GM18502 (cell line): ENCODE data around the gene GRM7.

ENCODE experiments used
- ATAC-seq: cut with Tn5 transposase; IDR thresholded peaks from one replicate; pipeline ENCODE4 v1.9.1; 2021; ENCODE audit warnings: mild to moderate bottlenecking; ENCODE audit not compliant: unreplicated experiment, poor library complexity

The GRM7 gene

DNA sequence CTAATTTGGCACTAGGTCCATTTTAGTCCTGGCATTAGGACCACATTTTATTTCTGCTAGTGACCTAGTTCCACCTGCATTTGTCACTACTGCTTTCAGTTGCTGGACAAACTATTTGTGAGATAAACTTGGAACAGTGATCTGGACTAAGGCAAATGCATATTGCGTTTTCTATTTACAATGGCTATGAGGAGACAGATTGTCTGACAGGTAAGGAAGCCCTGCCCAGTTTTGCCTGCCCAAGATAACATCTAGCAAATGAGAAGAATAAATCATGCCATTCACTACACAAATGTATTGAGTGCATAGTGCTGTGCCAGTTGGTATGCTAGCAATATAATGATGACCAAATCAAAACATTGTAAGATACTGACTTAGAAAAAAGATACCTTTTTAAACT, 245.7 kb downstream of the GRM7 start:
- ATAC-seq = no peak

DNA sequence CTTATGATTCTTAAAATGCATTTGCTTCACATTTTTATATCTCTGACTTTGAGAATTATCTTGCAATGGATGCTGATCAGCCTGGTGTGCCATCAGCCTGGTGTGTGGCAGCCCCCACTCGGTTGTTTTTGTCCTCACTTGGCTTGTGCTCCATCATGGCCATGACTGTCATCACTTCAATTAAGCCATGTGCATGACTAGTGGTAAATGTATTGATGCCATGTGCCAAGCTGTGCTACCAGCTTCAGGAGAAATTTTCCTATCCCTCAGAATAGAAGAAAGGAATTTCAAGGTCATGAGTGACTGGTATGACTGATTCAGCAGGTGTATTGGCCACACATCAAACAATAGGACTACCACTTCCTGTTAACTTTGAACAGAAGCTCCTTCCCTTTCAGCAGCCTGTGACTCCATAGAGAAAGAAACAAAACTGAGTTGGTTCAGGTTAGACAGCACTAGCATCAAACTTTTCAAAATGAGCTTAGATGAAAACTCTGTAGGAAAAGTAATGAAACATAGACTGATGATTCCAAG, 251.7 kb downstream of the GRM7 start:
- no peak for ATAC-seq

DNA sequence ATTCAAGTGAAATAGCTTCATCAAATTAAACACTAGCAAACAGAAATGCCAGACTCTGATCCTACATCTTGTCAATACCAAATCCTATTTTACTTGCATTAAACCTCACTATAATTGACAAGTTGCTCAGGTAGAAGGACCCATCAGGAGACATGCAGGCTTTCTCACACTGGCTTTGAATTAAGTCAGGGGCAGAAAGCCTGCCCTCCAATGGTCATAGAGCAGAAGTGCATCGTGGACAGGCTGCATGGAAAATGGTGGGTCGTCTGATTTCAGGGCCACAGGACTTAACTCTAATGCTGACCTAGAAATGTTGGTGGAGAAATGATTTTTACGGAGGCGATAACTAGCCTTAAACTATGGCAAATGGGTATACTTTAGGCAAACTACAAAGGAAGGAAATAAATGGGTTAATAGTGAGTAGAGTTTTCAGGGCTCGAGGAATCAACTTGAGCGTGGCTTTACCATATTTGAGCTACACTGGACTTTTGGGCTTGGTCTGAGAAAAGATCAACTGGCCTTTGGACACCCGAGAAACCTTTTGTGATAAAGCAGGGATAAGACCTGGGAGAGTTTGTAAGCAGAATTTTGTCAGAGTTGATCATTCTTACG, 283.9 kb downstream of the GRM7 start:
- peak; percentile 68 for ATAC-seq

DNA sequence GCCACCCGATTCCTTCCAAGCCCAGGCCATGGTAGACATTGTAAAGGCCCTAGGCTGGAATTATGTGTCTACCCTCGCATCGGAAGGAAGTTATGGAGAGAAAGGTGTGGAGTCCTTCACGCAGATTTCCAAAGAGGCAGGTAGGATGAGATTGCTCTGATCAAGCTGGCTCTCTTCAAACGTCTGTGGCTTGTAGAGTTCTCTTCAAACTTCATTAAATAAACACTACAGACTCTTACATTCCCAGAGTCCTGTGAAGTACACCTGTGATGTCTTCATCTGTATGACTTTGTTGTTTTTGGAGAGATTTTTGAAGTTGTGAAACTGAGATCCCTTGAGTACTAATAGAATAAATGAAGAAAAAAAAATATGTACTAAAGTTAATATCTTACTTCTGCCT, 285.6 kb downstream of the GRM7 start:
- ATAC-seq = no peak

DNA sequence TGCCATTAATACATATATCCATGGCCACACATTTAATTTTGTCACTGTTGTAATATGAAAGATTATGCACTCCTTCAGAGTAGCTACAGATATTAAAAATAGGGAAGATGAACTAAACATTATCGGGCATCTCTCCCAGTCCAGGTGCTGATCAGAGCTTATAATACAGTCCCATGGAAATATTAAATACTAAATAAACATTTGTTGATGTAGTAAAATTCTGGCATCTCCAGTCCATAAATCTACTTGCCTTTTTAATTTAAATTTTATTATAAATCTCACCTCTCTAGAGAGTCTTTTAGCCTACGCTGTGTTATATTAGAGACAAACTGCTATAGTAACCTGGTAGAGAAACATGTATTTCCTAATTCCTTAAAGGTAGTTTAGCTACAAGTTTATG, 297.6 kb downstream of the GRM7 start:
- ATAC-seq = no peak

DNA sequence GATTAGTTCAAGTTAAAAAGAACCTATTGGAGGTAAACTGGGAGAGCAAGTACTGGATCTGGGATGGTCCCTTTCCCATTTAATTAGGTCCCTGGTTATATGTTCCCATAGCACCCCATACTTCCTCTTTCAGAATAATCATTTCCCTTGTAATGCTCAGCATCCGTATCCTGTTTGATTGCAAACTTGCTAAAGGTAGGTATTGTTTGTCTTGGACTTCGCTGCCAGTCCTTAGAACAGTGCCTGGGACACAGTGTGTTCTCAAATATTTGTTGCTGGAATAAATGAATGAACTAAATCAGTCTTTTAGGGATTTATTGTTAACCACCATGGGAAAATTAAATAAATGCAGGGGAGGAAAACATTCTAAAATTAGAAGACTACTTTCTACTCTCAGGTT, 299.8 kb downstream of the GRM7 start:
- no peak for ATAC-seq

DNA sequence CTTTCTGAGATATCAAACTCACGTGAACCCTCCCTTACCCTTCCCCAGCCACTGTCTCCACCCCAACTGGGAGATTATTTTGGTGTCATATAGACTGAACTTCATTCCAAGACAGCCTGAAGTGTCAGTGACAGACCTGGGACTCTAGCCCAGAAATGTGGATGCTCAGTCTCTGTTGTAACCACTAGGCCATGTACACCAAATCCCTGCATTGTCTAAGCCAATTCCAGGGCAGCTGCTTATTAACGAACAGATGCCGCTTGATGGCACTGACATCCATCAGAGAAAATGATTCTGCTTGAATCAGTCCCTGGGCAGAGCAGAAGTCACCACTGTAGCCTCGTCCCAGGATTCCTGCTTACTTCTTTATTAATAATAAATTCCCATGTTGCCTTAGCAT, 305.5 kb downstream of the GRM7 start:
- ATAC-seq = no peak

DNA sequence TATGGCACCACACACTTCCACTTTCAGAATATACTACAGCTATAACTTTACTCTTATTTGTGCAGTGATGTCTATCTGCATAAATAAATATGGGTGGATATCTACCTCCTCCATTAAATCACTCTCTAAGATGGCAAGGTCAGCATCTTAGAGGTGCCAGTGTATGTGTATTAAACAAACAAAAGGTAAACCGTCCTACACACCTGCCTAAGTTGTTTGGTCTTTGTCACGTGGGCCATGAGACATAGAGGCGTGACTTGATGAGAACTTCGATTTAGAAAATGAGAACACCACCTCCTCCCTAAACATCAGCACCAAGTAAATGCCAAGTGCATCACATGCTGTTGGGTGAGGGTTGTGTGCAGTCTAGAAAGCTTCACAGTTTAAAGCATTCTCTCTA, 310.6 kb downstream of the GRM7 start:
- no peak for ATAC-seq

DNA sequence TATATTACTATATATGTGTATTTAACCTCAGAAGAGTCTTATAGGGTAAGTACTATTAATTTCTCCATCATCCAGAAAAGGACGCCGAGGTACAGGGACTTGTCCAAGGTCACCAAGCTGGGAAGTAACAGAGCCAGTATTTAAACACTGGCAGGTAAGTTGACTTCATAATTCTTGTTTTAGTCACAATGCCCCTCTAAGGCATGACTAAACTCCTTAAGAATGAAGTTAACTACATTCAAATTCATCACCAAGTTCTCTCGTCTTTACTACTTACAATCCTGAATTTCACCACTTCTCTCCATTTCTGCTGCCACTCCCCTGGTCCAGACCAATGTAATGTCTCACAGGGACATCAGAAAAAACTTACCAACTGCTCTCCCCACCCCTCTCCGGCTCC, 312.1 kb downstream of the GRM7 start:
- ATAC-seq = no peak

DNA sequence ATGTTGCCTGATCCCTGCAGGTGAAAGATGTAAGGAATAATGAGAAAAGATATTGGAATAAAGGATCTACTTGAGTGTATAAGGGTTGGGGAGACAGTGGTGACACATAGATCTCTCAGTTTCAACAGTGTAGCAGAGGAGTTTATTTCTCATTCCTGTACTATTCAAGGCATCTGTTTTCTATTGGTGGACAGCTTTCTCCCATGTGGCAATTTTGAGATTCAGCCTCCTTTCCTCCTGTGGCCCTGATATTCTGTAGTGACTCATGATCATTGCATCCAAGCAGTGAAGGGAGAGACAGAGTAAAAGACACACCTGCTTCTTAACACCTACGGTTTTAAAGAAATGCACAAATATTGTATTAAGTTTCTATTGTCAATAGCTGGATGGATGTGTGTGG, 327.6 kb downstream of the GRM7 start:
- no peak for ATAC-seq

DNA sequence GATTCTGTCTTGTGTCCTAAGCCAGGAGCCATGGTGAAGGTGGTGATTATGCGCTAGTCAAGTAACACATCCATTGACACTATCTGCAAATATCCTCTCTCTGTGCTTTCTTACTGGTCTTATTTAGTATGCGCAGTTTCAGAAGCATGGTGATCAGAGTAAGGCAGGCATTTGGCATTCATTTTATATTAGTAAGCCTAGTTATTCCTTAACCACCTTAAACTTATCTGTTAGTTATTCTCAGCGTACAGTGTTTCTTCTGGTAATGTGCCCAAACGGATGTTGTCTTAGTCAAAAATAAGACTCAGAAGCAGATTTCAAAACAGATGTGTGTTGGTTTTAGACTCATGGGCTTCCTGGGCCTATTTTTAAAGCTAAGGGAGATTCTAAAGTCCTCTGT, 329.2 kb downstream of the GRM7 start:
- peak; percentile 47 for ATAC-seq

DNA sequence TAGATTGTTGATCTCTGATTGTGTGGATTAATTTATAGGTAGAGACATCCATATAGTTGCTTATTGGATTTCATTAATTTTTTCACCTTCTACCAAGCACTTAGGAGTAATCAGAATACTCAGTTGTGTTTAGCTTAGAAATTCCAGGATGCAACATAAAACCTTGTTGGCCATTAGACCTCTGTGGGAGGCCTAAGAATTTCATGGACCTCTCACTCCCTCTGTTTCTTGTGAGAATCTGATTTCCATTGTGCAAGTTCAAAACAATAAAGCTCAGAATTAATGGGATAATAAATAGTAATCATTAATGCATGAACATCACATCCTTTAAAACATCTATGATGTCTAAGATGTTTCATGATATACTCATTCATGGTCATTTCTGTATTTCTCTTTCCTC, 332.4 kb downstream of the GRM7 start:
- ATAC-seq = no peak

DNA sequence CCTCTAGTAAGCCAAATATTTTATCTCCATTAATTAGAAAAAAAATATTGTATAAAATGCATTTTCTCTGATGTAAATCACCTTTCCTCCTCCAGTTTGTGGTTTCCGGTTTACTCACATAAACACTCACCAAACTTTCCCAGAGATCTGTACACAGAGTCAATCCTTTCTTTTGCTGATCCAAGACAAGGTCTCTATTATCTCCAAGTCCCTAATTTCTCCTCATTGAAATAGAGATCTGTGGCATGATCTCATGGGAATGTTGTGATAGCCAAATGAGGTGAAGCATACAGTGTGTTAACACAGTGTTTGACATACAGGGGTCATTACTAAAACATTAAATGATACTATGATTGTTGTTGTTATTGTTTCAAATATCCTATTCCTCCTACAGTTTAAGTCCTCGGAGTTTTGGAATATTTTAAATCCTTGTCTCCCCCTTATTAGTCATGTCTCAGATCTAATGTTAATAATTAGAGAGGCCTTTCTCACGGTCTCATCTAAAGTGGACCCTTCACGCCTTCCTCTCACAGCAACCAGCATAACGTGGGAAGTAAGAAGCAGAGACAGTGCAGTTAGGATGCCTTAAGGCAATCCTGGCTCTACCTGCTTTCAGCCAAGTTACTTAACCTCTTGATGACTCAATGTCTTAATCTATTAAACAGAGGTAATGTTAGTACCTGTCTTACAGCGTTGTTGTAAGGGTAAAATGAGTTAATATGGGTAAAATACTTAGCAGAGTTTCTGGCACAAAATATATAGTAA, 333.3 kb downstream of the GRM7 start:
- no peak for ATAC-seq

DNA sequence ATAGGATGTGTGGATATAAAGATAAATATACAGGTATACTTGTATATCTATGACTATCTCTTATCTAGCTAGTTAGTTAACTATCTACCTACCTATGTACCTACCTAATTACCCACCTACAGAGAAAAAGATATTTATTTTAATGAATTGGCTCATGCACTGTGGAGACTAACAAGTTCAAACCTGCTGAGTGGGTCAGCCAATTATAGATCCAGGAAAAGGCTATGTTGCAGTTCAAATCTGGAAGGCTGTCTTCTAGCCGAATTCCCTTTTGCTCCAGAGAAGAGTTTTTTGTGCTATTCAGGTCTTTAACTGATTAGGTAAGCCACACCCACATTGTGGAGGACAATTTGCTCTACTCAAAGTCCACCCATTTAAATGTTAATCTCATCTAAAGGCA, 335.0 kb downstream of the GRM7 start:
- ATAC-seq = no peak

DNA sequence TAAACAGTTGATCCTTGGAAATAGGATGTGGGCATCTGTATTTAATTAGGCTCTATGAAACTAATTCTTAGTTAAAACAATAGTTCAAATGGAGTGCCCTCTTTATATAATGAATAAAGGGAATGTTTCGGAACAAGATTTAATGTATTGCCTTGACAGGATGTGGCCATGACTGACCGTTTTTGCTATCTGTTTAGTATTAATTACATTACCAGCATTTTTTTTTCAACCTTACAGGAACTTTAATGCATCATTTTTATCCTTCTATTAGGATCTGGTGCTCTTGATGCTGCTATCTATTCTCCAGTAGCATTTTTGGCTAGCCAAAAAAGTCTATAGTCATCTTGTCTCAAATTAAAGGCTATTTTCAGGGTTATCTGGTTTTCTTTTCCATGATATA, 340.9 kb downstream of the GRM7 start:
- no peak for ATAC-seq

DNA sequence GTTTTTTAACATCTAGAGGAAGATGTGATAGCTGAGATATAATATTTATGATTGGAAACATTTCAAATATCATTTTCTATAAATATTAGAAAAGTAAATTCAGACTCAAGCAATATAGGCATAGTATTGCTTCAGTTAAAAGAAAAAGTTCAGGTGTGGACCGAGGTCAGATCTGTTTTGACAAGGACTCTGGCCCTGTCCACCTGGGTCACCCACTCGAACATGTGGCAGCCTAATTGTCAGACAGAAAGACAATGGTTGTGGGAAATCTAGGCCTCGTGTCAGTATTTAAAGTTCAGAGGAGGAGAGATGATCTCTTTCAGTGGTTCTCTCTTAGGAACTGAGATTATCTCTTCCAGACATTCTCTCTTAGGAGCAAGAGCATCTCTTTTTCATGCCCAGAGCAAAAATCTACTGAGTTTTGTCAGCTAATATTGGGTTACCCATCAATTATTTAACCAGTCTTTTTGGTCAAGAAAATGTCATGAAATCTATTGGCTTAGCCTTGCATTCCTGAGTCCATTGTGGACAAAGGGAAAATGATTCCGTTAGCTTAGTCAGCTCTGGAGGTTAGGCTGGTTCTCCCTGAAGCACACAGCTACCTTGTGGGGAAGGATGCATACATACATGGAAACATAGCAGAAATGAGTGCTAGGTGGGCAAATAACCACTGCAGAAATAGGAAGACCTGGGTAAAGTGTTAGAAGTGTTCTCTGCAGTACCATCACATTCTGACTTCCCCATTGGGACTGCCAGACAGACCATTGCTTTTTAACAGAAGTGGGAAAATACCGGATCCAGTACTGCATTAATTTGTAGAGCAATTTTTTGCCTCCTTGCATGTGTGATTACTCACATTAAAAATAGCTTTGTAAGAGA, 343.3 kb downstream of the GRM7 start:
- no peak for ATAC-seq

DNA sequence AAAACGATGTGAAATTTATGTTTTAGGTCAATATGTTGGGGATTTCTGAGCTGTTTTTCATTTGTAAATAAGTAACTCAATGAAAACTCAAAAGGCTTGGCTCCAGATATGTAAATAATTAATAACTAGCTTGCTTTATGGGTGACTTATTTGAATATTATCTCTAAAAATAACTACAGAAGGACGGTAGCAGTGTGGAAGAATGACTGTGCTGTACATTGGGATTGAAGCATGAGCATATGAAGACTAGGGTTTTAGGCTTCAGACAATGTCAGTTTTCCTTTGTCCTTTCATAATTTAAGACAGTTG, 343.9 kb downstream of the GRM7 start:
- ATAC-seq = no peak

DNA sequence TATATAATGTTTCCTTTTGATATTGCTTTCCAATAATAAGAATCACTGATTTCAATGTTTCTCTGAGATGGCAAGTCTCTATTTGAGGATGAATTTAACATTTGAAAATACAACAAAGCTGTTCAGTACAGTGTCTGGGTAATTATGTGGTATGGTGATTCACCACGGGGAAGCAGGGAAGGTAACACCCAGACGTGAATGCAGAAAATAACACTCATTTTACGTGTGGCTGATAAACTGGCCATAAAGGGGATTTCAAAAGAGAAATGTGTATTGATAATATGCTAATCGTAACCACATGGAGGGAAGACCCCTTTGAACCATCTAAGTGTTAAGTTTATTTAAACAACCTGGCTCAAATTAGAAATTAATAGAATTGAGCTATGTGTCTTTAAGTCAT, 344.6 kb downstream of the GRM7 start:
- peak; percentile 64 for ATAC-seq

DNA sequence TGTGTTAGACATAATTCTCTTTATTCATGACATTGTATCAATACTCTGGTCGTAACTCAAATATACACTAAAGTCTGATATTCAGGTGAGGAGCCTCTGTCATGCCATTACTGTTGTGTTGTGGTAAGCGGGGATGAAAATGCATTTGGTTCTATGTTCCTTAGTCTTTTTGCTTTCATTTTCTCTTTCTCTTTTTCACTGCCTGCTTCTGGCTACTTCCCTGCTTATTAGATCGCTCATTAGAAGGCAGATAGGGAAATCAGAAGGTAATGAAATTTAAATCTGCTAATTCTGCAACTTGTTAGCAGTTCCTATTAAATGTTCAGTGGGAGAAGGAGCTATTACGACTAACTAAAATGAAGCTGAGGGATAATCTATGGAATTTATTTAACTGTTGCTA, 345.0 kb downstream of the GRM7 start:
- ATAC-seq = peak; percentile 85

DNA sequence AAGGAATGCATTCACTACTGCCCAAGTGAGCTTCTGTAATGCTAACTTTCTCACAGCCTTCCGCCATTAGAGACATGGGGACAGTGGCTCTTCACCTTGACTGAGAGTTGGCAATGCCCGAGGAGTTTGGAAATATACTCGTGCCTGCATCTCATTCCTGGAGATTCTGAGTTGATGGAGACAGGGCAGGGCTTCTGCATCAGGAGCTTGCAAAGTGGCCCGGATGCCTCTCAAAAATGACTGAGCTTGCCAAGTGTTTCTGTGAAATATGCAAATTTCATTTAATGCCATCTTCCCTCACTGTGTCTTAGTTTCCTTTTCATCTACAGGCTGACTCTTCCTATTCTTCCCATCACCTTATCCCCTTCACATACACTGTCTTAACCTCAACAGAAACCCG, 346.2 kb downstream of the GRM7 start:
- ATAC-seq = no peak

DNA sequence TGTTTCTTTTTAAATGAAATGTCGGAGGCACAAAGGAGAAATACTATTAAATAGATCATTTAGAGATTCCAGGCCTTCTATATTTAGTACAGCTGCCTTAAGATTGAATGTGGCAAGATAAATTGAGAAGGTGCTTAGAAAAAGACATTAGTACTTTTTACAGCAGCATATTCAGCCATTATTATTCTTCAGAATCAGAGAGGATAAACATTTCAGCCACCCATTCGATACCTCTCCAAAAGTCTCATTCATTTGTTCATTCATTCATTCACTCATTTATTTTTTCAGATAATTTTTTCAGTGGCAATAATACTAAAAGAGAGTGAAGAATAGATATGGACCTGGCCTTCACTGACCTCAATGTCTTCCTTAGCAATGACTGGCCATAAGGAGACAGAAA, 347.0 kb downstream of the GRM7 start:
- ATAC-seq = no peak
